Measurements from ENCODE around the gene EEA1. TPM values are rescaled to one million over a fixed set of nuclear protein-coding genes. Genes with fewer than 3 reads are reported as not detected.

The EEA1 gene
- total RNA-seq, 1 experiment from 2014 or later = 14.9 TPM

- Histone ChIP-seq H3K9me3 (ENCODE audit: control insufficient read depth, low read depth, low read length) (no peaks in the 10 kb centered on the region), H3K4me1 (ENCODE audit: insufficient read depth, low read length) (peaks cover 2% of the 10 kb centered on the region; the same call in 1 of the 2 replicates), H3K27ac (ENCODE audit: insufficient read length, low read depth, low read length) (no peak overlapping the region), H3K23ac (ENCODE audit: insufficient read length, low read depth, low read length) (no peak overlapping the region), H3K27me3 (ENCODE audit: insufficient read depth, low read length) (no peaks in the 10 kb centered on the region), H4K91ac (ENCODE audit: insufficient read length, low read depth, low read length) (no peak overlapping the region), H3K23me2 (ENCODE audit: insufficient read length, low read depth, low read length, poor library complexity, severe bottlenecking) (peaks cover 3% of the 10 kb centered on the region), H3K18ac (ENCODE audit: insufficient read length, low read depth, low read length) (no peak overlapping the region), H3K14ac (ENCODE audit: insufficient read depth, low read length) (no peak overlapping the region), H4K20me1 (ENCODE audit: control insufficient read depth, insufficient read depth, insufficient read length) (no peaks in the 10 kb centered on the region), H3K79me2 (ENCODE audit: insufficient read depth, low read length) (peaks cover 8% of the 10 kb centered on the region; the same call in 1 of the 2 replicates), H3K9ac (ENCODE audit: extremely low read depth, insufficient read length, low read length) (no peak overlapping the region), H3K79me1 (ENCODE audit: insufficient read depth, low read depth, low read length, poor library complexity, severe bottlenecking) (no peaks in the 10 kb centered on the region), H3K4me2 (ENCODE audit: insufficient read depth, insufficient read length, low read length) (no peak overlapping the region), H3T11ph (ENCODE audit: low read length) (no peak overlapping the region), H2BK12ac (ENCODE audit: insufficient read length, low read depth, low read length) (no peak overlapping the region), H3K56ac (ENCODE audit: insufficient read length, low read depth, low read length) (no peak overlapping the region), H2BK20ac (ENCODE audit: low read depth, low read length, poor library complexity, severe bottlenecking) (no peak overlapping the region), H4K8ac (replicated peaks; ENCODE audit: insufficient read length, low read depth, low read length) (no peak overlapping the region), H2BK15ac (ENCODE audit: low read depth, low read length) (no peak overlapping the region), H4K5ac (ENCODE audit: insufficient read length, low read depth, low read length) (no peak overlapping the region), H2BK5ac (ENCODE audit: insufficient read length, low read length) (no peak overlapping the region), H2AFZ (ENCODE audit: low read length) (no peak overlapping the region), H2BK120ac (ENCODE audit: low read depth, low read length, poor library complexity, severe bottlenecking) (no peak overlapping the region), H2AK5ac (ENCODE audit: insufficient read length, low read length) (no peak overlapping the region), H3K4ac (ENCODE audit: low read depth, low read length) (no peak overlapping the region)
- Mint-ChIP-seq H3K36me3 (ENCODE audit: insufficient read depth in 1 of 3, low read depth in 3 of 3) (peaks cover 6 to 9% (median 6%) of the 10 kb centered on the region in 3 experiments; a peak in 6 of 7 replicates), H3K4me1 (peaks cover 33 to 36% of the 10 kb centered on the region in 2 experiments), H3K4me3 (peak overlapping the region; percentile 77 to 88), H3K9me3 (peaks cover 3 to 4% of the 10 kb centered on the region in 2 experiments; a peak in 4 of 5 replicates), H3K27ac (no peak overlapping the region), H3K27me3 (ENCODE audit: low read depth) (no peaks in the 10 kb centered on the region; the same call in 1 of the 2 replicates)
- no peak for DNase-seq
- peak; percentile 44; the same call in 2 of the 3 replicates for TF ChIP-seq CTCF (conservative IDR thresholded peaks at IDR 0.05)
- no CpG with 5 or more reads among the region's 4 CpGs for WGBS (ENCODE audit: extremely low coverage, insufficient read length, low lambda C conversion rate)
Measured at GRCh38 chr12:92927055-92927435, 2.0 kb downstream of the EEA1 start.

Data from H9 (cell line).